Lower leg skin (tissue), 3 donors: ENCODE data around the gene ALDH18A1.

Experiments used
- POLR2A ChIP-seq, 2 donors: fragments of 450-650 bp; IDR thresholded peaks; one replicate each; pipeline ENCODE4 v1.6.1; 2016 to 2017; ENCODE audit warnings: antibody characterized with exemption in 2 of 2, mild to moderate bottlenecking in 1 of 2, moderate library complexity in 1 of 2
- TF ChIP-seq, protein P1 (sequence below), 3 donors: fragments of 450-650 bp; IDR thresholded peaks; one replicate each; pipeline ENCODE4 v1.5.1; 2016; ENCODE audit warnings: antibody characterized with exemption in 3 of 3, mild to moderate bottlenecking in 3 of 3, moderate library complexity in 2 of 3

GRCh38 chr10:95650232-95650631 lies 6.3 kb downstream of the ALDH18A1 start:
- TF ChIP-seq, protein P1, sequence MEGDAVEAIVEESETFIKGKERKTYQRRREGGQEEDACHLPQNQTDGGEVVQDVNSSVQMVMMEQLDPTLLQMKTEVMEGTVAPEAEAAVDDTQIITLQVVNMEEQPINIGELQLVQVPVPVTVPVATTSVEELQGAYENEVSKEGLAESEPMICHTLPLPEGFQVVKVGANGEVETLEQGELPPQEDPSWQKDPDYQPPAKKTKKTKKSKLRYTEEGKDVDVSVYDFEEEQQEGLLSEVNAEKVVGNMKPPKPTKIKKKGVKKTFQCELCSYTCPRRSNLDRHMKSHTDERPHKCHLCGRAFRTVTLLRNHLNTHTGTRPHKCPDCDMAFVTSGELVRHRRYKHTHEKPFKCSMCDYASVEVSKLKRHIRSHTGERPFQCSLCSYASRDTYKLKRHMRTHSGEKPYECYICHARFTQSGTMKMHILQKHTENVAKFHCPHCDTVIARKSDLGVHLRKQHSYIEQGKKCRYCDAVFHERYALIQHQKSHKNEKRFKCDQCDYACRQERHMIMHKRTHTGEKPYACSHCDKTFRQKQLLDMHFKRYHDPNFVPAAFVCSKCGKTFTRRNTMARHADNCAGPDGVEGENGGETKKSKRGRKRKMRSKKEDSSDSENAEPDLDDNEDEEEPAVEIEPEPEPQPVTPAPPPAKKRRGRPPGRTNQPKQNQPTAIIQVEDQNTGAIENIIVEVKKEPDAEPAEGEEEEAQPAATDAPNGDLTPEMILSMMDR (IDR thresholded peaks at IDR 0.05) = no peak
- TF ChIP-seq POLR2A (IDR thresholded peaks at IDR 0.05) = no peak
